Stimulated activated CD4-positive, alpha-beta T cell treated with anti-CD3 and anti-CD28 coated beads, Interleukin-4, amount 100 ng/mL, for 4 hours (primary cell): ENCODE results near the gene FRRS1L.

Source experiments
- DNase-seq, 2 experiments: peaks; one replicate each; pipeline ENCODE4 v3.0.0-alpha.2; 2020

Gene FRRS1L

DNA sequence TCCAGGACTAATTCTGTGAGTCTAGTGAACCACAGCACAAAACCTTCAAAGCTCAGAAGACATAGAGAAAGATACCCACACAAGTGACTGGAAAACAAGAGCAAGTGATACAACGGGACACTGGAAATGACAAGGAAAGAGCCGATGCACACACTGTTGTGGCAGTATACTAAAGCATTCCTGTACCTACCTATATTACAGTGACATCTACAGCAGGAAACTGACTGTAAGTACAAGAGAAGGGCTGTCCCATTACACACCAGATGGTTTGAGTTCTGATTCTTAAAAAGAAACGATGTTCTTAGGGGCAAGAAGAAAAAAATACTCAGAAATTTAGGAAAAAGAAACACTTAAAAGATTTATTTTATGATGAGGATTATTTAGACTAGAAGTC is 65.8 kb downstream of the FRRS1L start:
- no peak for DNase-seq

DNA sequence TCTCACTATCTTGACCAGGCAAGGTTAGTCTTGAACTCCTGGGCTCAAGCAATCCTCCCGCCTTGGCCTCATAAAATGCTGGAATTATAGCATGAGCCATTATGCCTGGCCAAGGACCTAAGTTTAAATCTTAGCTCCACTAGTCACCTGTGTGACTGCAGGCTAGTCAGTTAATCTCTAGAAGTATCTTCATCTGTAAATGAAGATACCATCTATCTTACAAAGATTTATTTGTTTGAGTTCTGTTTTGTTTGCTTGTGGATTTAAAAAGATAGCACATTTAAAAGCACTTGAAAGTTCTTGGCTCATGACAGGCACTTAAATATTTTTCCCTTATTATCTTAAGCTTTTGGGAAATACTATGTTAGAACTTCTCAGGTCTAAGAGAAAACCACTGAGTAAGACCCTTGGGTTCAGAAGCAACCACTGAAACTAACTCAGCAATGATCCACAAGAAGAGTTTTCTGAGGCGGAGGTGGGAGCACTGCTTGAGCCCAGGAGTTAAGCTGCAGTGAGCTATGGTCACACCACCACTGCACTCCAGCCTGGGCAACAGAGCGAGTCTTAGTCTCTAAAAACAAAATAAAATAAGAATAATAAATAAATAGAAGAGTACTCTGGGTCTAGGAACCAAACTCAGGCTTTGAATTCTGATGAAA is 66.4 kb downstream of the FRRS1L start:
- no peak for DNase-seq

DNA sequence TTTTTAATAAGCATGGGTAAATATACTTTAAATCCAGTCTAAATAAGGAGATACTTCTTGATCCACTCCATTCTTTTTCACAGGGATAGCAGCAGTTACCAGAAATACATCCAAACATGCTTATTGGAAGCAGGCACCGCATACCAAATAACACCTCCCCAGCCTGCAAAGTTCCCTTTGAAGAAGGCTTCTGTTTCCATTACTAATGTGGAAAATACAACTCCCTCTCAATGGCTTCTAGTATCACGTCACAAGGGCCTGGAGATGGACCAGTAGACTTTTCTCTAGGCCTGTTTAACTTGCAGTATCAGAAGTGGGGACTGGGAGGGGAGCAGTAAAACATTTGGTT is 68.1 kb downstream of the FRRS1L start:
- no peak for DNase-seq

DNA sequence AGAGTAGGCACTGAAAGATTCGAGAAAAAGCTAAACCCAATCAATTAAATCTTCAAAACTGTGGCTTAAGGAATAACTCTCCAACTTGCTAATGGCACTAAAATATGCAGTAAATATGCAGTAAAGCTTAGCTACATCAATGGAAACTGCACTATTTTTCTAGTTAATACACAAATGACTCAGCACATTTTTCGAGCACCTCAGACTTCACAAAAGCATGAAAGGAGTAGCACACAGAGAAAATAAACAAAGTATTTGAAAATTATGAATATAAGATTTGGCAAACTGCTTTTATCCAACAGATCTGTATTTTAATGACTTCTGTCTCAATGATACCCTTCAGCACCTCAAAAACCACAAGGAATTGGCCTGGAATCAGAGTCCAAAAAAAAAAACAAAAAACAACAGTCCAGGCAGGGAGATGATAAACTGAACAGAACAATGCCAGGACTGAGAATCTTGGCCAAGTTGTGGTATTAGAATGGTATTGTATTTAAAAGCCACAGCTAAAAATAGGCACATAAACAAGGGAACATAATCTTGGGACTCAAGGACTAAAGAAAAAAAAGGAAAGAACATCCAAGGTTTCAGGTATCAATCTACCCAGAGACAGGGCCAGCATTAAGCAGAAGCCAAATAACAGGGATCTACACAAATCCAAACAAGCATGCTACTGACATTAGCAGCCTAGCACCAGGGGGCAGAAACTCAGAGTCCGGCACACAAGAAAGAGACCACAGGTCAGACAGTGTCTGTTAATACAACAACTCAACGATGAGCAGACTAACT is 68.7 kb downstream of the FRRS1L start:
- DNase-seq: no peak

DNA sequence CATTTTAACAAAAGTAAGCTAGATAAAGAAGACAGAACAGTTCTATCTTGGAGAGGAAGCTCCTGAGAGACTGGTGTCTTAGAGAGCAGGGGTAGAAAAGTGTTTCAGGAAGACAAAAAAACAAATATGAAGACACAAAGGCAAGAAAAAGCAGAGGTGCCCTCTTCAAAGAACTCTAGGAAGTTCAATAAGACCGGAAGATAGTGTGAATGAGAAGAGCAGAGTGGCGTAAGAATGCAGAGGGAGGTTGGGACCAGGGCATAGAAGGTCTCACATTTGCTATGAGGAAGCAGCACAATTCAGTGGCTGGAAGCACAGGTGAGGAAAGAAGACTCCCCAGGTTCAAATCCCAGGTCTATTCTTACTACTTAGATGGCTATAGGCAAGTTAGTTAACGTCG is 69.9 kb downstream of the FRRS1L start:
- no peak for DNase-seq

DNA sequence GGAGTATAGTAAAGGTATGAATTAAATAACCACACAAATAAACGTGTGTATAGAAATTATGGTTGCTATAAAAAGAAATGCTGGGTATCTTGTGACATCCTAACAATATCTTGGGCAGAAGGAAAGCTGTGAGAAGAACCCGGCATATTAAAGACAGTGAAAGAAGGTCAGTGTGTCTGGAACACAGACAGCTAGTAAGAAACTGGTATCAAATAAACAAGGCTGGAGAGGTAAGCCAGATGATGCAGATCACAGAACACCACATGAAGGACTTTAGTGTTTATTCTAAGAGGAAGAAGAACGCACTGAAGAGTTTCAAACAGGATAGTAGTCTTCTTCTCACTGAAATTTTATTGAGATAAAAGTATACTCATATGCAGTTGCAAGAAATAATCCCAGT is 71.7 kb downstream of the FRRS1L start:
- DNase-seq: no peak

DNA sequence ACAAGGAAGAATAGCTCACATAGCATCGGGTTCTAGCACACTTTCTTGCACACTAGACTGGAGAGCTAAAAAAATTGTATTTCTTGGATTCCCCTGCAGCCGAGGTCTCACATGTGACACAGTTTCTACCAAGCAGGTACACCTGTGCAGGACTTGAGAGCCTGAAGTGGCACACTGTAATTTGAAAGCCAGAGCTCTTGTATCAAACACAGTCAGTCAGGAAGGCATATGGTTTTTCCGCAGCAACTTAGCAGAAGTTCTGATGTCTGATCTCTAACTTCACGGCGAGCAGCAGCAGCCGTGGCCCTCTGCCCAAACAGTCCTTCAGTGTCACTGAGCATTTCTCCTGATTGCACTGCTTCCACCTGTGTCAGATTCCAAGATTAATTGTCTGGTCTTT is 72.8 kb downstream of the FRRS1L start:
- no peak for DNase-seq

DNA sequence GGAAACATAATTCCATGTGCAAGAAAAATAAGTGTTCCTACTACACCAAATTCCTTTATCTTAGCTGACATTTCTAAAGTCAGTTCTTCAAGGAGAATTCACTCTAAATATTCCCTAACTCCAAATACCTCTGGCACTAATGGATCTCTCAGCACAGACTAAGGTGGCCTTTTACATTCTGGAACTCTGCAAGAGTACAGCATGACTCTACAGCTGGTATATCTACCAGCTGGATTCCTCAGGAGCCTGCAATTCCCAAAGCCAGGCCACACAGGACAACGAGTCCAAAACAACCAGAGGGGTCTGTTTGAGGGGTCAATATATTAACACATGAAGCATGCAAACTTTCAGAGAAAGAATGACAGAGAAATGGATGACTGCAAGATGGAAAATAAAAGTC is 74.5 kb downstream of the FRRS1L start:
- DNase-seq: no peak

DNA sequence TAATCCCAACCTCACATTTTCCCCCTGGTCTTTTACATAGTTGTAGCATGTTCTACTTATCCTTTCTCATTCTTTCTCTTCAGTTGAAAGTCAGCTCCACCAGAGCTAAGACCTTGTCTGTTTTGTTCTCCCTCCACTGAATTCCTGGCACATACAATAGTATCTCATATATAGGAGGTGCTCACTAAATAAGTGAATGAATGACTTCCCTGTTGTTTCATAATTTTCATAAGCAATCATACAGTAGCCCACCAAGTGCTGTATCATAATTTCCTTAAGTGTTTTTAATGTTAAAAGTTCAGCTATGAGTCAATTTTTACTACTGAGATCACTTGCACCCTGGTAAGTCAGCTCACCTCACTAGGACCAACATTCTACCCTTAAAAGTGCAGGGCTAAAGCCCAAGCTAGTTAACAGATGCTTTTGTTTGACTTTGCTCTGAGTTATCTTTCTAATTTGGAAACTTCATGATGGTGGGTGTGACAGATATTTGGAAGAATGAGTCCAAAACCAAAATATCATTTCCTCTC is 74.9 kb downstream of the FRRS1L start:
- DNase-seq: no peak

DNA sequence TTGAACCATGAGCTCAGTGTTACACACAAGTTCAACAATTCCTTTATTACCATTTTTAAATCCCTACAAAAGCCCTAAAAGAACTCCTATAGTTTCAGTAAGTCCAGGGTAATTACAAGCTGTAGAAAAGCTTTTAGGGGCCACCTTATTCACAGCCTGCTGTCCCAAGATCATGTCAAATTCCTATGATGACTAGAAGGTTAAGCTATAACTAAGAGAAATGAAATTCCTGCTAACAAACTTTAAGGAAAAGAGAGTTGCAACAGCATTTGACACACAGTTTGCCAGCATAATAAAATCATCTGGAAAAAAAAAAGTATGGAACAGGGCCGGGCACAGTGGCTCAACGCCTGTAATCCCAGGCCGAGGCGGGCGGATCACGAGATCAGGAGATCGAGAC is 78.8 kb downstream of the FRRS1L start:
- no peak for DNase-seq

DNA sequence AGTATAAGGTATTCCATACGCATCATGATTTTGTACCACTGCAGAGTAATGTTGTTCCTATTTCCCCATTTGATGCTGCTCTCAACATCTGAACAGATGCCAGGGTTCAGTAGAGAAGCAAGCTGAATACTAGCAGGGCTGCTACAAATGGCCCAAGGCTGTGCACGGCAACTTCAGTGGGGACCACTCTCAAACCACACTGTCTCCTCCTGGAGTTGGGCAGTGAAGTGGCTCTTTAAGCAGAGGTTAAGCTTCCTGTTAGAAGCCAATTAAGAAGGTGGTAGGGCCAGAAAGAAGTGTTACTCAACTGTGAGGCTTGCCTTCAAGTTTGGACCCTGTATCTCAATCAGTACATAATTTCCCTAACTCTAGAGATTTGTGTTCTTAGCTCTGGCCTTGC is 79.3 kb downstream of the FRRS1L start:
- DNase-seq: no peak

DNA sequence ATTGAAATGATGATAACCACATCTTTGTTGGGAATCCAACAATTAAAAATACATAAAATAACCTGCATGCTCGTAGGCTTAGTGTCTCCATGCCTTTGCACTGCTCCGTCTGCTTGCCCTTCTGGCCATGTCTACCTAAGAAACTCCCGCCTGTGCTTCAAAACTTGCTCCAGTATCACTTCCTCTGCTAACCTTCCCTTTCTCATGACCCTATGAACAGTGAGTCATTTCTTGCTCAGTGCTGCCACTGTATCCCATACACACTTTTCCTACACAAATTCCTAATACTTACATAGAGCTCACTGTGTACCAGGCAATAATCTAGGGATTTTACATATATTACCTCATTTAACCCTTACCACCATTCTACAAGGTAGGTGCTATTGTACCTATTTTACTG is 80.8 kb downstream of the FRRS1L start:
- no peak for DNase-seq

DNA sequence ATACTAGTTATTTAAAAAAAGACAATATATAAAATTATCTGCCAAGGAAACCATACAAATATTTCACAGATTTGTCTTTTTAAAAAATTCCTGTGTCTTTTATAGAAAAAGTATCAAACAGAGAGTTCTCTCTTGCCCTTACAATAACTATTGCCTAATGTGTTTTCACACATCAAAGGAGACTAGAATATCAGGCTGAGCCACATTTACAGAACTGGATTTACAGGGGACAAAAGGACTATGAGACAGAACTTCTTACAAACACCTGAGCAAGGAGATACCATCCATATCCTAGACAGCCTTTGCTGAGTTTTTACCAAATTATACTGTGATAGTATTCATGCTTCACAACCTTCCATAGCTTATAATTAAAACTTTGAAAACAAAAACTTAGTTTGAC is 81.5 kb downstream of the FRRS1L start:
- no peak for DNase-seq

DNA sequence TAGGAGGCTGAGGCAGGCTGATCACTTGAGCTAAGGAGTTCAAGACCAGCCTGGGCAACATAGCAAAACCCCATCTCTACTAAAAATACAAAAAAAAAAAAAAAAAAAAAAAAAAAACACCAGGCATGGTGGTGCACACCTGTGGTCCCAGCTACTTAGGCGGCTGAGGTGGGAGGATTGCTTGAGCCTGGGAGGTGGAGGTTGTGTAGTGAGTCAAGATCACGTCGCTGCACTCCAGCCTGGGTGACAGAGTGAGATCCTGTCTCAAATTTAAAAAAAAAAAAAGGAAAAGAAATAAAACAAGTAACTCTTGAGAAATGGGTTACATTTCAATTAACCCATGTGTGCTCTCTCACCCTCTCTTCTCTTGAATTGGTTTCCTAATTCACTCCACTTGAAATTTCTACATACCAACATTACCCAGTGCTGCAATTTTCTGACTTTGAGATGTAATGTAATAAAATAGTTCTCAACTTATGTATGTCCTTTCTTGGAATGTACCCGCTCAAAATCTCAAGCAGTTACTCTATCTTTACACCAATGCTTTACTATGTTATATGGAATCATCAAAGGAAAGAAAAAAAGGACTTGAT is 83.1 kb downstream of the FRRS1L start:
- DNase-seq: no peak

DNA sequence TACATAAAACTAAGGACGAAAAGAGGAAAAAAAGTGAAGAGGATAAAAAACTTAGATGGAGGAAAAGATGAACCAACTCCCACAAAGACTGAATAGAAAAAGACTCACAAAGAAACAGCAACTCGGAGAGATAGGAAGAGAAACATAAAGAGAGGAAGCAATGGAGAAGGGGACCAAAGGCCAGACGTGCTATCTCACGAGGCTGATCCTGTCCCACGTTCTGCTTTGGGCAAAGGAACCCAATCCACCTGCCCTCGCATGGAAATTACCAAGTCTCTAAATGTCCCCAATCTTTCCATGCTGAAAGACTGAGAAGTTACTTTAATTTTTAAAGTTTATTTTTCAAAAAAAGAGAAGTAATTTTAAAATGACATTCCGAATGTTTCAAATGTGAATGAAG is 83.9 kb downstream of the FRRS1L start:
- no peak for DNase-seq

DNA sequence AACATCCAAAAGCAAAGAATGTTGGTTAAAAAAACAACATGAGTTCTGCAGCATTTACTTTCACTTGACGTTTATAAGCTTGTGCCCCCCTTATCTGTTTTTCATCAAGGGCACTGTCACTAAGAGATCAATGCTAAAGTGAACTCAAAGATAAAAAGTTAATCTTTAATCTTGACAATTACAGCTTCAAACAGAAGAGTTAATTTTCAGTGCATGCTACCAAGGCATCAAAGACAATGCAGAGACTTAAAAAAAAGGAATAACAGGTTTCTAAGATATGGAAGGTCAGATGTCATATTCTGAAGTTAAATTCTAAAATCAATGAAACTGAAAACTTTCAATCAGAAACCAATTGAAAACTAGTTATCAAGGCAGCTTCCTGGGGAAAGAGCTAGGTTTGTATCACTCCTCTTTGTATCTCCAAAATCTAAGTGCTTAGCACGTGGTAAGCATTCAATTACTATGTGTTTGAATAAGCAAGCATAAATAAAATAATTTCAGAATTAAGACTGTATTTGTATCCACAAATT is 84.9 kb downstream of the FRRS1L start:
- no peak for DNase-seq
